ENCODE results near the gene PTPRD. TPM values are rescaled to one million over a fixed set of nuclear protein-coding genes. Genes with fewer than 3 reads are reported as not detected.

PTPRD gene
- total RNA-seq, 1 donor from 2014 or later: 30.8 TPM

DNA sequence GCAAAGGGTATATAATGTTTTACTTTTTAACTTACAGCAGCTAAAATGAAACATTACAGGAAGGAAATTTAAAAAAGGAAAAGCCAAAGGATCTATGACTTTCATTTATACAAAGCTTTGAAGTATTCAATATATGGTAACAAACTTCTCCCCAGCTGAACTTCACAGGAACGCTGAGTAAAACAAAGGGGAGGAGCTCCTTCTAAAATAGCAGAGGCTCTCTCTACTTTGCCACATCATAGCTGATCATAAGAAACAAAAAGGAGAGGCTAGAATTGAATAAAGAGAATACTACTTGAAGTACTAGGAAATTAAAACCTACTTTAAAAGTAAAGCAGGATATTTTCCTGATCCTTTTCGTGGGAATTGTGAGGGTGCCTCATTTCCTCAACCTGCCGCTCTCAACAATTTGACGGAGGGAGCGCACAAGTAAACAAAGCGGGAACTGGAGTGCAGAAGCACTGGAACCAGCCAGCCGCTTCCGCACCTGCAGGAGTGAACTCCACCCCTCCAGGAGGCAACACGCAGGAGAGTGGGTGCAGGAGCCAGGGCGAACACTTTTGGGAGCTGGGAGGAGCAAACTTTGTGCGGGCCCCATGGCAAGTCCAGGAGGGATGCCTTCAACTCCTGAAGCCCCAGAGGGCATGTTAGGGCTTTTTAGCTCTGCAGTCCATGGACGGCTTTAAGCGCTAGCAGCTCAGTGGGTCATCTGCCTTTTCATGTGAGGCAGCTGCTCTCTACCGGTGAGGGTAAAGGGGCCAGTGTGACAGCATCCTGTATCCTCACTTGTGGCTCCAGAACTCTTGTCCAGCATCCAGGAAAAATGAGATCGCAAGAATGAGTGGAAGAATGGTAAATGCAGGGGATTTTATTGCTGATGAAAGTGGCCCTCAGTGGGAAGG, 757.4 kb downstream of the PTPRD start:
- TF ChIP-seq, protein P1, sequence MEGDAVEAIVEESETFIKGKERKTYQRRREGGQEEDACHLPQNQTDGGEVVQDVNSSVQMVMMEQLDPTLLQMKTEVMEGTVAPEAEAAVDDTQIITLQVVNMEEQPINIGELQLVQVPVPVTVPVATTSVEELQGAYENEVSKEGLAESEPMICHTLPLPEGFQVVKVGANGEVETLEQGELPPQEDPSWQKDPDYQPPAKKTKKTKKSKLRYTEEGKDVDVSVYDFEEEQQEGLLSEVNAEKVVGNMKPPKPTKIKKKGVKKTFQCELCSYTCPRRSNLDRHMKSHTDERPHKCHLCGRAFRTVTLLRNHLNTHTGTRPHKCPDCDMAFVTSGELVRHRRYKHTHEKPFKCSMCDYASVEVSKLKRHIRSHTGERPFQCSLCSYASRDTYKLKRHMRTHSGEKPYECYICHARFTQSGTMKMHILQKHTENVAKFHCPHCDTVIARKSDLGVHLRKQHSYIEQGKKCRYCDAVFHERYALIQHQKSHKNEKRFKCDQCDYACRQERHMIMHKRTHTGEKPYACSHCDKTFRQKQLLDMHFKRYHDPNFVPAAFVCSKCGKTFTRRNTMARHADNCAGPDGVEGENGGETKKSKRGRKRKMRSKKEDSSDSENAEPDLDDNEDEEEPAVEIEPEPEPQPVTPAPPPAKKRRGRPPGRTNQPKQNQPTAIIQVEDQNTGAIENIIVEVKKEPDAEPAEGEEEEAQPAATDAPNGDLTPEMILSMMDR (IDR thresholded peaks at IDR 0.05): no peak
- Histone ChIP-seq H3K4me1 (no peaks in the 10 kb centered on the region), H3K9me3 (no peaks in the 10 kb centered on the region), H3K27me3 (no peaks in the 10 kb centered on the region), H3K36me3 (no peaks in the 10 kb centered on the region), H3K27ac (no peak overlapping the region), H3K4me3 (no peak overlapping the region)
- ATAC-seq (peak; percentile 46), DNase-seq (peak; percentile 58)
- intact Hi-C loops (cut with DNase I): no loop called here

DNA sequence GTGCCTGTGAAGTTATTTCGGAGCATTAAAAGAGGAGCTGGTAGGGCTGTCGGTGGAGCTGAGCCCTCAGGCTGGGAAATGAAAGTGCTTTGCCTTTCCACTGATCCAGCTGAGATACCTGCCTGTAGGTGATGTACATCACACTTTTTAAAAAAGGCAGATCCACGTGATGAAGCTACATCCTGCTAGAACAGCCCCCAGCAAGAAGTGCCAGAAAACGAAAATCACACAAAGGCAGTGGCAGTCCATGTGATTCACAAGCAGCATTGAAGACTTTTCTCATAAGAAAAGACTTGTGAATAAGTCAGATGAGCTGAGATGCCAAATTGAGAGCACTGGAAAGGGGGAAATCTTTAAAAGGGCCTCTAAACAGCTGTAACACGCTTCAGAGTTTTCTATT, 765.1 kb downstream of the PTPRD start:
- Histone ChIP-seq H3K4me3 (no peak overlapping the region), H3K27ac (no peak overlapping the region), H3K9me3 (no peaks in the 10 kb centered on the region), H3K4me1 (no peaks in the 10 kb centered on the region), H3K27me3 (no peaks in the 10 kb centered on the region), H3K36me3 (no peaks in the 10 kb centered on the region)
- intact Hi-C loops (cut with DNase I): no loop called here
- TF ChIP-seq, protein P1 (IDR thresholded peaks at IDR 0.05): no peak
- DNase-seq (no peak), ATAC-seq (no peak)

DNA sequence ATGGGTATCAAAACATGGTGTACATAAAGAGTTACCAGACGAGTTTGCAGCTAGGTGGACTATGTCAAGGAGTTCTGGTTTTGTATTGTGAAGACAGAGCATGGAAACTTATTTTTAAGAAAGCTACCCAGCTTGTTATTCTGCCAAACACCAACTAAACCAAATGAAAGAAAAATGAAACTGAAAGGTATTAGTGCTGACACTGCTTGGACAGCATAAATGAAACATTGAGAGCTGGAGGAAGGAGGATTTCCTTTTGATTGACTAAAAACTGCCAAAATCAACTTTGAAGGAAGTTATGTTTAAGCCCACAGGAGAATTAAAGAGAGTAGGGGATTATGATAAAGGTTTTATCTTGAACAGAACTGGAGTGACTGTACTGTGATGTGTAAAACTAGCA, 766.2 kb downstream of the PTPRD start:
- Histone ChIP-seq H3K27ac (no peak overlapping the region), H3K36me3 (no peaks in the 10 kb centered on the region), H3K27me3 (no peaks in the 10 kb centered on the region), H3K4me1 (no peaks in the 10 kb centered on the region), H3K9me3 (no peaks in the 10 kb centered on the region), H3K4me3 (no peak overlapping the region)
- TF ChIP-seq, protein P1 (IDR thresholded peaks at IDR 0.05): no peak
- intact Hi-C loops (cut with DNase I): no loop called here
- DNase-seq (no peak), ATAC-seq (no peak)

DNA sequence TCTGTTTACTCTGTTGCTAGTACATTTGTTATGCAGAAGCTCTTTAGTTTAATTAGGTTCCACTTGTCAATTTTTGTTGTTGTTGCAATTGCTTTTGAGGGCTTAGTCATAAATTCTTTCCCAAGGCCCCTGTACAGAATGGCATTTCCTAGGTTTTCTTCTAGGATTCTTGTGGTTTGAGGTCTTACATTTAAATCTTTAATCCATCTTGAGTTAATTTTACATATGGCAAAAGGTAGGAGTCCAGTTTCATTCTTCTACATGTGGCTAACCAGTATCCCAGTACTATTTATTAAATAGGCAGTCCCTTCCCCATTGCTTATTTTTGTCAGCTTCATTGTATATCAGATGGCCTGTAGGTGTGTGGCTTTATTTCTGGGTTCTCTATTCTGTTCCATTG, 792.4 kb downstream of the PTPRD start:
- DNase-seq (no peak), ATAC-seq (no peak)
- intact Hi-C loops (cut with DNase I): no loop called here
- Histone ChIP-seq H3K4me1 (no peaks in the 10 kb centered on the region), H3K4me3 (no peak overlapping the region), H3K27ac (no peak overlapping the region), H3K27me3 (no peaks in the 10 kb centered on the region), H3K9me3 (no peaks in the 10 kb centered on the region), H3K36me3 (no peaks in the 10 kb centered on the region)
- TF ChIP-seq, protein P1 (IDR thresholded peaks at IDR 0.05): no peak

DNA sequence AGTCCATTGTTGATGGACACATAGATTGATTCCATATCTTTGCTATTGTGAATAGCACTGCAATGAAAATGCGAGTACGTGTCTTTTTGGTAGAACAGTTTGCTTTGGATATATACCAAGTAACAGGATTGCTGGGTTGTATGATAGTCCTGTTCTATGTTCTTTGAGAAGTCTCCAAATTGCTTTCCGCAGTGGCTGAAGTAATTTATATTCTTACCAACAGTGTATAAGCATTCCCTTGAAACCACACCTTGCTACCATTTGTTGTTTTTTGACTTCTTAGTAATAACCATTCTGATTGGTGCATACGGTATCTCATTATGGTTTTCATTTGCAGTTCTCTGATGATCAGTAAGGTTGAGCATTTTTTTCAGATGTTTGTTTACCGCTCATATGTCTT, 792.9 kb downstream of the PTPRD start:
- H3K27ac ChIP-seq: no peak overlapping the region
- no peak for DNase-seq
- no peaks in the 10 kb centered on the region for H3K9me3 ChIP-seq
- no peaks in the 10 kb centered on the region for H3K36me3 ChIP-seq
- H3K4me3 ChIP-seq: no peak overlapping the region
- TF ChIP-seq, protein P1 (IDR thresholded peaks at IDR 0.05): no peak
- H3K27me3 ChIP-seq: no peaks in the 10 kb centered on the region
- ATAC-seq: no peak
- no peaks in the 10 kb centered on the region for H3K4me1 ChIP-seq
- intact Hi-C loops (cut with DNase I): no loop called here
